ENCODE measurements around the gene SLIT1. TPM values are rescaled to one million over a fixed set of nuclear protein-coding genes. Genes with fewer than 3 reads are reported as not detected.
"Not testable (repeated sequence)": the region's sequence is repeated elsewhere in the genome, so short reads cannot be mapped to it uniquely, and the experiment has no call there.

The SLIT1 gene
- total and polyA plus RNA-seq, 2 of the 8 experiments (the other 6 are each of a cell fraction or from before 2014, with no cell fraction given) = 0.70 to 0.88 TPM

DNA sequence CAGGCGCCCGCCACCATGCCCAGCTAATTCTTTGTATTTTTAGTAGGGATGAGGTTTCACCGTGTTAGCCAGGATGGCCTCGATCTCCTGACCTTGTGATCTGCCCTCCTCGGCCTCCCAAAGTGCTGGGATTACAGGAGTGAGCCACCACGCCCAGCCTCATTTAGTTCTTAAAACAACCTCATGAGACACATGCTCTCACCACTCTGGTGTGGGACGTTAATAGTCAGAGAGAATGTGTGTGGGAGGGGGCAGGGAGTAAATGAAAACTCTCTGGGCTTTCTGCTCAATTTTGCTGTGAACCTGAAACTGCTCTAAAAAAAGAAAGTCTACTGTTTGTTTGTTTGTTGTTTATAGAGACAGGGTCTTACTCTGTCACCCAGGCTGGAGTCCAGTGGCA is 103.2 kb downstream of the SLIT1 start:
- peaks cover 0 to 28% (median 17%) of the 10 kb centered on the region in 4 experiments; a peak in 6 of 7 replicates for H3K4me1 ChIP-seq (replicated peaks in 1 of 4; ENCODE audit: control insufficient read depth in 3 of 4, insufficient read depth in 4 of 4, low read length in 3 of 4)
- H2BK120ac ChIP-seq (replicated peaks; ENCODE audit: low read depth, low read length); H3K27ac ChIP-seq (ENCODE audit: low read depth, low read length); H3K4me2 ChIP-seq (ENCODE audit: insufficient read depth in 1 of 2, low read depth in 2 of 2, low read length in 2 of 2); H4K20me1 ChIP-seq (replicated peaks in 1 of 2; ENCODE audit: control insufficient read depth in 1 of 2, insufficient read depth in 2 of 2, low read length in 2 of 2); H3K36me3 ChIP-seq (ENCODE audit: control insufficient read depth in 2 of 4, insufficient read depth in 4 of 4, low read length in 3 of 4); H2BK5ac ChIP-seq (ENCODE audit: low read depth, low read length); H2BK15ac ChIP-seq (ENCODE audit: low read length); H3K23me2 ChIP-seq (ENCODE audit: low read depth, low read length); H4K91ac ChIP-seq (replicated peaks; ENCODE audit: insufficient read length, low read length); H4K8ac ChIP-seq (ENCODE audit: extremely low read depth, insufficient read depth, low read length); H3K23ac ChIP-seq (ENCODE audit: insufficient read length); H2BK20ac ChIP-seq (ENCODE audit: low read length); POLR2A ChIA-PET (ENCODE audit: partially characterized antibody); H3K14ac ChIP-seq (ENCODE audit: insufficient read length); H2AFZ ChIP-seq (ENCODE audit: low read length); H3K4me3 ChIP-seq (ENCODE audit: extremely low read depth in 1 of 4, insufficient read depth in 2 of 4, low read depth in 3 of 4, low read length in 4 of 4); FAIRE-seq; H2BK12ac ChIP-seq (ENCODE audit: low read depth, low read length); H3K79me1 ChIP-seq (ENCODE audit: low read depth, low read length); H3K79me2 ChIP-seq (ENCODE audit: control insufficient read depth in 1 of 2, insufficient read depth in 2 of 2, low read length in 2 of 2); H3K9me3 ChIP-seq (ENCODE audit: insufficient read depth in 2 of 2, low read depth in 1 of 2, low read length in 1 of 2); H4K5ac ChIP-seq (ENCODE audit: insufficient read length, low read depth, low read length); H3K18ac ChIP-seq (ENCODE audit: extremely low read depth, low read length); DNase-seq (ENCODE audit: low read depth in 1 of 2, low spot score in 2 of 2); H3K4ac ChIP-seq (replicated peaks; ENCODE audit: insufficient read length, low read depth, low read length); H3K56ac ChIP-seq (replicated peaks; ENCODE audit: insufficient read length, low read depth, low read length); H2AK5ac ChIP-seq (ENCODE audit: low read depth, low read length); H3K9ac ChIP-seq (replicated peaks in 1 of 4; ENCODE audit: extremely low read depth in 1 of 4, low read depth in 3 of 4, low read length in 3 of 4); H3K27me3 ChIP-seq (replicated peaks in 1 of 4; ENCODE audit: control insufficient read depth in 3 of 4, extremely low read depth in 1 of 4, insufficient read depth in 3 of 4, low read length in 3 of 4): not testable (repeated sequence)
- CTCF ChIA-PET (ENCODE audit: partially characterized antibody) = interaction anchor here (1.1 to 42.3 kb wide), 12 partner anchors 5 to 251 kb away, joined by 3 to 1348 read pairs (median 20); partner anchors contain the start of gene SLIT1
- WGBS, 2 experiments (ENCODE audit: extremely low coverage in 1 of 2, insufficient coverage in 1 of 2, insufficient read length in 1 of 2, insufficient replicate concordance in 2 of 2, low coverage in 1 of 2, low lambda C conversion rate in 2 of 2, missing lambda C conversion rate in 1 of 2) = 86% methylated on average over 7 of the region's 7 CpGs; no CpG with 5 or more reads in 1 of the 2 experiments

Data from H1 (cell line).